DMS 273 treated with DMSO at 0.1 percent for 48 hours (cell line): ENCODE results near the gene LMNB1.

Source experiments
- DNase-seq: peaks from one replicate; lab custom pipeline; 2025; lab: John Stamatoyannopoulos, UW

LMNB1 gene

GRCh38 chr5:126855266-126855665, 78.3 kb downstream of the LMNB1 start:
- no peak for DNase-seq

DNA sequence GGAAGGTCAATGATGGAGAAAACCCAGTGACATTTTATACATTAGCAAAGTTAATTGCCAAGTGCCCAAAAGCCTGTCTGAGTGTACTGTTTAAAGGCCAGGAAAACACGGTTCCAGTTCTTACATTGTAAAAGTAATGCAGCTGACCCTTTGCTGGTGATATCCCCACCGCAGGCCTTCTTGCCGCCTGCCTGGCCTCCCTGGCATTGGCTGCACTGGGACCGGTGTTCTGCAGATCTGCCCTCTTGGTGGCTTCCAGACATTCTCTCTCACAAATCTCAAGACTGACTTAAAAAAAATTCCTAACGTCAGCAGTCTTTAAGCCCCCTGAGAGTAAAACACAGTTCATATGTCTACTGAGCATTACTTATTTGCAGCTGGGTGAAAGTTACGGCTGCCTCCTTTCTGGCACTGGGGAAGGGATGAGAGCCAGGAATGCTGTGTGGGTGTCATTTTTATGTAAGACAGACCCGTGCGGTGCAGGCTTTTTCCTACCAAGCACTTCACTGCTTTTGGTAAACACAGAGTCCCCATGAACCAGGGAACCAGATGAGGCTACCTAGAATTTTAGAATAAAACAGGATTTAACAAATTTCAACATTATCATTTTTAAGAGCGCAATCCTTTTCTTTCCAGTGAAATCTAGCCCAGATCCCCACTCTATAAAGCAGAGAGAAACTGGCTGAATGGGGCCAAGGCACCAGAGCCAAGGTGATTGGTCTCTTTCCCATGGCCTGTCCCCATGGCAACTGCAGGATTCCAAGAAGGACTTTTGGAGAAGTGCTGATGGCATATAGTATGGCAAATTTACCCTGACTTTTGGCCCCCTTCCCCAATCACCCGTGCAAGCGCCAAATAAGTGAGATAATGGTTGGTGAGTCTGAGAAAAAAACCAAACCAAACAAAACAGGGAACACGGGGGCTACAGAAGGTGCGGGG, 80.8 kb downstream of the LMNB1 start:
- DNase-seq: no peak

DNA sequence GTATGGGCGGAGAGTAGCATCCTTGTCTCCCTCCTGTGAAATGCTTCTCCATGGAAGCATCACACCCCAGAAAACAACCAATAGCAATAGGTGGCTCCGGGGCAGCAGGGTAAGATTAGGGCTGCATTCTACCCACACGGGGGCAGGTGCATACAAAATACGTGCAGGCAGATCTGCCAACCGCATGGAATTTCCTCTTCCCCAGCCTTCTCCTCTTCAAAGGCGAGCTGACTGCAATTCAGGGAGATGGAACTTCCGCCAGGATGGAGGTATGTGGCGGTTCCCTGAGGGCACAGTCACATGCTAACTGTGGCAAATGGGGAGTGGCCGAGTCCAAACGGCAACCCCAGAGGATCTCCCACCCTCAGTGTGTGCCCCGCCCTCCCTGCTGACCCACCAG, 81.5 kb downstream of the LMNB1 start:
- DNase-seq: no peak

GRCh38 chr5:126863402-126863801, 86.5 kb downstream of the LMNB1 start:
- DNase-seq: no peak

DNA sequence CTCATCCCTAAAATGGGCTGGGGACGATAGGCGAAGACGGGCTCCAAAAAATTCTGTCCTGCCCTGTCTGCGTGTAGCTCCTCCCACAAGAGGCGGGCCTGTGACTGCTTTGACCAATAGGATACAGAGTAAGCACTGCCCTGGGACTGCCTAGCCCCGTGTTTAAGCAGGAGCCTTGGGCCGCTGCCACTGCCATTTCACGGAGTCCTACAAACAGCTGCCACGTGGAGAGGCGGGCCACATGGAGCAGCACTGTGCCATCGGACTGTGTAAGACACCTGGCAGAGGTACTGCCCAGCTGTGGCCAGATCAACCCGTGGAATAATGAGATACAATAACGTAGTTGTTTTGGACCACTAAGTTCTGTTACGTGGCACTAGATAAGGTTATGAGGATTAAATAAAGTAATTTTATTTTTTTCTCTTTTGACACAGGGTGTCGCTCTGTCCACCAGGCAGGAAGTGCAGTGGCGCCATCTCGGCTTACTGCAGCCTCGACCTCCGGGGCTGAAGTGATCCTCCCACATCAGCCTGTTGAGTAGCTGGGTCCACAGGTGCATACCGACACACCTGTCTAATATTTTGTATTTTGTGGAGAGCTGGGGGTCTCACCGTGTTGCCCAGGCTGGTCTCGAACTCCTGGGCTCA, 87.2 kb downstream of the LMNB1 start:
- DNase-seq: no peak

DNA sequence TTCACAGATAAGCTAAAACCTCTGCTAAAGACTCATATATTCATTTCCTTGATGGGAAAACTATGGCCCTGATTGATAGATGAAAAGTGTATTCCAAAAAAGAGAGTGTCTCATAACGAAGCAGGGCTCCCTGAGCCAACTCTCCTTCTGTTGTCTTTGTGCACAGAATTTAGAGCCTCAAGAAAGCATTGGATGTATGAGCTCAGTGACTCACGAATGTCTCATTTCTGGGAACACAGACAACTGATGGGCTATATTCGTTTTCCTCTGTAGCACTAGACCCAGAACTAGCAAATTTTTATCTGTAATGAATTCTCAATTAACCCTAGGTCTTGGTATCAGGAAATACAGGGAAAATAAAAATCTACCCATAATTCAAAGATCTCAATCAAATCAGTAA, 88.4 kb downstream of the LMNB1 start:
- DNase-seq: no peak

DNA sequence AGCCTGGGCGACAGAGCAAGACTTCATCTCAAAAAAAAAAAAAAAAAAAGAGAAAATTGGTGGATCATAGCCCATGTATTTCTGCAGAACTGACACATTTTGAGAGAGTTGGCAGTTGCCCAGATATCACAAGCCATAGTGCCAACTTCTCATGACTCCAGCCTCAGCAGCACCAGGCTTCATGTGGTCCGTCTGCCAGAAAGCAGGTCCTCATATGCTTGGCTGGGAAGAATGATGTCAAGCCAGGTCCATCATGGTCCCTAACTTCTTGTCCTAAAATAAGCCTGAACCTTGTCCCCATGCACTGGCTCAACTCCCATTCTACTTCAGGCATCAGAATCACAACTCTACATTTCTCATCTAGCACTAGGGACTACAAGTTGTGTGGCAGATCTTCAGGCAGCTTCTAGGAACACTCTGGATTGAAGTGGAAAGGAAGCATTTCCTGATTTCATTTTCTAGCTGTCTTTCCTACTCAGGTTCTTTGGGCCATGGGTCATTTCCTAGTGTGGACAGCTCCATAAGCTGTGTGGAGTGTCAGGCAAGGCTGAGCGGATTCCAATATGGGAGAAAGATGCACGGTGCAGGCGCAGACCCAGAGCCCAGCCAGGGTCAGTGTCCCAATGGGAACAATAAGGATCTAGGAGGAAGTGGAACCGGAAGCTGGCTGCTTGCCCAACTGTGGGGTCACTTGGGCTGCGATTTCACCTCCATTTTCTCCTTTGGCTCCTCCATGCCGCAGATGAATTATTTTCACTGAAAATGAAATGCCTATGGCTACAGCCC, 90.1 kb downstream of the LMNB1 start:
- no peak for DNase-seq

DNA sequence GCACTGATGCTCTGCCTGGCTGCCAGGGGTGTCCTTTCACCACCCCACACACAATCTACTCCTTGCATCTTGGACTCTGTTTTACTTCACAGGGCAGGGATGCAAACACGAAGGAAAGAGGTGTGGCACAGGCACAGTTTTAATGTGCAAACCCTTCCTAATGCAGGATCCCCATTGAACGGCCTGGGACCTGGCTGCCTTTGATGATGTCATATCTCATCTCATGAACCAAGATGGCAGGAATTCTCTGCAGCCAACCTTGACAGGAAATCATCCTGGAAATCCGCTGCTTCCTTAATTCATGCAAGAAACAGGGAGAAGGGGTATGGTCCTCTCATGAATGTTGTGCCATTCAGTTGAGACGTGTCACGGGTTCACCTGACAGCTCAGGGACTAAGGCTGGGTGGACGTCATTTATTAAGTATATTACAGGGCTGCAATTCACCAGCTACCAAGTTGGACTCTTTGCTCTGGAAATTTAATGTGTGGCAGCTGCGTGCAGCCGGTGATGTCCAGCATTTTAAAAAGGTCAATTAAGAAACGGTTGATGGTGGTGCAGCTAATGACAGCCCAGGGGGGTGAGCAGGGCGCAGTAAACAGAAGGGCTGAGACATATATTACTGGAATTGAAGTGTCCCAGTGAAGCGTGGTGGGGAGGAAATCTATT, 91.5 kb downstream of the LMNB1 start:
- no peak for DNase-seq

DNA sequence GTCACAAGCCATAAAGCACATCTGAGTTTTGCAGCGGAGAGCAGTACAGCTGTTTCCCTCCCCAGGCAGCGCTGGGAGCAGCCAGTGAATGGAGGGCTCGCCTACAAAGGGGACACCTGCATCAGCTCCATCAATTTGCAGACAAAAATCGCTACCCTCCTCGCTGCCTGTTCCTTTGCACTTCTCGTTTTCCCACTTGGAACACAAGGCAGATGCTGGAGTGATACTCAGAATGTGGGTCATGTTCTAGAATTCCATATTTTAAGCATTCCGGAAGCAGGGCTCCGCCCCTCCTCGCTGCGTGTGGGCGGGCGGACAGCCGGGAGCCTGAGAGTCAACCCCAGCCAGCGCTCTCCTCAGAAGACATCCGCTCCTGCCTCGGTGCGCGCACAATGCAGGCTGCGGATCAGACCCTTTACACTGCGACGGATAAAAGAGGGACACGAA, 92.1 kb downstream of the LMNB1 start:
- no peak for DNase-seq

DNA sequence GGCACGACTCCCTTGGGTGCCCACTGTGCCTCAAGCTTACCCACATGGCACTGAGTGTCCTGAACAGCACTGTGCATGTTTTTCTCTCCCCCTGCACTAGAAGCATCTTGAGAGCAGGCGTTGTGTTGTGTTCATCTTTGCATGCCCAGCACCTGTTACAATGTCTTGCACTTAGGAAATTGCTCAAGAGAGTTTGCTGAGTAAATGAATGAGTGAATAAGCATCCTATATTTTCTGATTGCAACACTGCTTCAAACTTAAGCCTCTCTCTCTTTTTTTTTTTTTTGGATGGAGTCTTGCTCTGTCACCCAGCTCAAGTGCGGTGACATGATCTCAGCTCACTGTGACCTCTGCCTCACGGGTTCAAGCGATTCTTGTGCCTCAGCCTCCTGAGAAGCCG, 94.5 kb downstream of the LMNB1 start:
- DNase-seq: no peak

DNA sequence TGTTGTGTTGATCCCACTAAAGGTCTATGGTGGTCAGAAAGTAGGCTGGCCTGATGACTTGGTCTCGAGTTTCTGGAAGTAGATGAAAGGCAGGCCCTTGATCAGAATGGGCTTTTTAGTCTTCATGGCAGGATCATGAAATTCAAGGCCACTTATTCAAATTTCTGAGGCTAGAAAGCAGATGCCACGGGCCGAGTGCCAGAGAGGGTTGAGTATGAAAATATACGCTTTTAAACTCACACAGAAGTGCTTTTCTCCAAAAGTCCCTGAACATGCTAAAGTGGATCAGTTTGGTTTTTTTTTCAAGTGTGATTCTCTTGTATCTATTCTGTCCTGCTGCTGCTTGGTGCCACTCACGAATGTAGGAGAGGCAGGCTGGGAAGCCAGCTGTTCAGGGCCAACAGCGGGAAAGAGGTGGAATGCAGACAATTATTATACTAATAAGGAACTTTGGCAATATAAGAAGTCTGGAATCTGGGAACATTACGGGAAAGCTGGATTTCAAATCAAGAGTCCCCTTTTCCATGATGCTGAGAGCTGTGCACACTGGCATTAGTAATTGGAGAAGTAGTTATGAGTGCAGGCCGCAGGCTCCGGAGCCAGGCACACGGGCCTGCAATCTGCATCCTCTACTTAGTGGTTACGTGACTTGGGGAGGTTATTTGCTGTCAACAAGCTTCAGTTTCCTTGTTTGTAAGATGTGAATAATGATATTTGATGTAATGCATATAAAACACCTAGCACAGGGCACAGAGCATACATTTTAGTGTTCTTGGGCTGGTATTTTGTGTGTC, 95.8 kb downstream of the LMNB1 start:
- DNase-seq: peak; percentile 30

GRCh38 chr5:126875303-126875785, 98.4 kb downstream of the LMNB1 start:
- no peak for DNase-seq

DNA sequence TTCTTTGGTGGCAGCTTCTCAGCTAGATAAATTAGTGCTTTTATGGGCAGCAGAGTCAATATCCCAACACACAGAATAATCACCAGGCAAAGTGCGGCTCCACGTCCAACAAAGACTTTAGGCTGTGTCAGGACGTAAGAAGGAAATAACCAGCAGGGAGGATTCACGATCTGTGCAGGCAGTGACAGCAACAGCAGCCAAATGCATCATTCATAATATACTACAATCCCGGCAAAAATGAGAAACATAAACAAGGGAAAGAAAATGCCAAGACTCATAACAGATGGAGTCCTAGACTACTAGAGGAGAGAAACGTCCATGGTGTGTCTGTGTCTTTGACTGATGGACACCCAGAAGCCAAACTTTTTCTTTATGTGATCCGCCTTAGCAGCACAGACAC, 100.7 kb downstream of the LMNB1 start:
- DNase-seq: no peak

GRCh38 chr5:126878085-126878484, 101.1 kb downstream of the LMNB1 start:
- no peak for DNase-seq

DNA sequence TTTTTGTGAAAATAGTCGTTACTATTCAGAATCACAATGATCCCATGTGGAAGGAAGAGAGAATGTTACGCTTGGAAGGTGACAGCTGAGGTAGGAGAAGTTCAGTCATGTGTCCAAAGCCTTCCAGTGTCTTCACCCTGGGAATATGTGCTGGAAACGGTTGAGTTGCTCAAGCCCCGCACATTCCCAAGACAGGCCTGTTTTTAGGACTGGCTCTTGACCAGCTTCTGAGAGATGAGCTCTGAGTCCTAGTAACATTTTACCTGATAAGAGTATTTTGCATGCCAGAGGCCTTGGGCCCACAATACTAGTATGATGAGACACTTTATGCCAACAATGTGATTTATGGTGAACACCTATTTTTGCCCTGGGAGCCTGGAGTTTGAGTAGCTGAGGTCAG, 101.7 kb downstream of the LMNB1 start:
- DNase-seq: no peak

DNA sequence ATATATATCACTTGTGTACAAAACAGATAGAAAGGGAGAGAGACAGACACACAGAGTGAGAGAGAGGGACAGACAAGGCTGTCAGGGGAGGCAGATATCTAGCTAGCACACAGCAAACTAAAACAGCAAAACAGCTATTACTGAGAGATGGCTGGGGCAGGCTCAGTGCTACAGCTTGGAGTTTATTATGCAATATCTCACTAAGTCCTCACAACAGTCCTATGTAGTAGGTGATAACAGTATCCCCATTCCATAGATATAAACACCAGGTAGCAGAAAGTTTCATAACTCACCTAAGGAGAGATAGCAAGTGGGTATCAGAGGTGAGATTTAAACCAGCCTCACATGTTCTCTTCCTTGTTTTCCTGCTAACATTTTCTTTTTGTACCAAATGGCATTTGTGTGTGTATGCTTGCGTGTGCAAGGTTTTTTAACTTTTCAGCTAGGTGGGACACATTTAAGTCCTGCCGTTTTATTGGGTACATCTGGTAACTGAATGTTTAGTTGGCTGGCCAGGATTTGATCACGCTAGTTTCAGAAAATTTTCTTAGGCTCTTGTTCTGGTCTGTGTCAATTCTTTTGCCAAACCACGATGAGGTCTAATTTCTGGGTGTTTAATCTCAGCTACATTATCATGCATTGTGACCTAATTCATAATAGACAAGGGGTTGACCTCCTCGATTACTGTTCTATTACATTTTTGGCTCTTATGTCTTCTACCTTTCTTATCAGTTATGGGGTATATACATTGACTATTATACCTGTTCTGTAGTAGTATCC, 105.1 kb downstream of the LMNB1 start:
- no peak for DNase-seq

- no peak for DNase-seq
These were observed 106.8 kb downstream of the LMNB1 start for GRCh38 chr5:126883564-126884245.

DNA sequence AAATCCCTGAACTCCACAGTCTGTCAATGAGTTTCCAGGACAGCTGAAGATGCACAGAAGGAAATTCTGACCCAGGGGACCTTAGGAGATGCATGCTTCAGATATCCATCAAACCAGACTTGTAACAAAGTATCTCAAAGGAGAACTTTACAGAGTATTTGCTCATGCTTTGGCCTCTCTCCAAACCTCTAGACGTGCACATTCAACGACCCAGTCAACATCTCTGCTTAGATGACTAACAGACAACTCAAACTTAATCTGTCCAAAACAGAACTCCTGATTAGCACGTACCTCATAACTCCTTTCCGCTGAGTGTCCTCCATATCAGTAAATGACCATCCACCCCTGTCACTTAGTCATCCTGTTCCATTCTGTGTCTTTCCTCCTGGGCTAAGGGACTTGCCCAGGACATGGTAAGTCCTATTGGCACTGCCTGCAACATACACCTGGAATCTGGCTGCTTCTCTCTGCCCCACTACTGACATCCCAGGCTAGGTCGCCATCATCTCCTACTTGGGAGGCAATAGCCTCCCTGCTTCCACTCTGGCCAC, 107.4 kb downstream of the LMNB1 start:
- DNase-seq: no peak
